Colonic mucosa (tissue), 4 donors: Measurements from ENCODE around the gene FAM168B. TPM values are rescaled to one million over a fixed set of nuclear protein-coding genes. Genes with fewer than 3 reads are reported as not detected.
"Not testable (repeated sequence)": the region's sequence is repeated elsewhere in the genome, so short reads cannot be mapped to it uniquely, and the experiment has no call there.

ENCODE experiments used
- DNase-seq: peaks from one replicate; pipeline ENCODE4 v3.0.0-alpha.2; 2020
- H3K27ac ChIP-seq: fragments of 200-600 bp; one replicate; pipeline ENCODE4 v1.8.0; 2021
- H3K27me3 ChIP-seq: fragments of 200-600 bp; one replicate; pipeline ENCODE4 v1.8.0; 2021
- H3K36me3 ChIP-seq: fragments of 200-600 bp; one replicate; pipeline ENCODE4 v1.8.0; 2021
- H3K4me1 ChIP-seq: fragments of 200-600 bp; one replicate; pipeline ENCODE4 v1.8.0; 2021; ENCODE audit warnings: mild to moderate bottlenecking
- H3K4me3 ChIP-seq: fragments of 200-600 bp; one replicate; pipeline ENCODE4 v1.8.0; 2021
- H3K9ac ChIP-seq, 2 donors: one replicate each; pipeline ENCODE4 v1.7.0; 2013; ENCODE audit warnings: control low read depth in 2 of 2, low read depth in 2 of 2, low read length in 2 of 2
- H3K9me3 ChIP-seq: fragments of 200-600 bp; one replicate; pipeline ENCODE4 v1.8.0; 2021
- intact Hi-C: fragments of 100-400 bp; cut with DNase I; formaldehyde crosslinking; loops from one replicate; pipeline ENCODE4 v1.14.1; 2022
- total RNA-seq, 2 donors: library from RNA; stranded (reverse); fragmentation: NEBNext Ultra II Directional in 1 of 2; extraction: Animal tissue kit (Norgen Biotek cat#: 25700) in 1 of 2; gene quantifications; one replicate each; pipeline ENCODE4 v1.2.1, GENCODE V29; 2021
- TF ChIP-seq, protein P1 (sequence below): fragments of 200-600 bp; IDR thresholded peaks from one replicate; pipeline ENCODE4 v1.8.0; 2022; ENCODE audit warnings: antibody characterized with exemption, mild to moderate bottlenecking
- donor health status: healthy.
- donor health status: DM: no; HTN: no; CAD: no.
- donor health status: DM: no; HTN: no; CAD: no.

FAM168B gene
- total RNA-seq, 2 donors from 2014 or later = 82.6 to 93.5 TPM

GRCh38 chr2:131094463-131095281, 1.4 kb upstream of the FAM168B start:
- no peak overlapping the region for H3K4me3 ChIP-seq
- H3K27ac ChIP-seq = peak overlapping the region; percentile 97

DNA sequence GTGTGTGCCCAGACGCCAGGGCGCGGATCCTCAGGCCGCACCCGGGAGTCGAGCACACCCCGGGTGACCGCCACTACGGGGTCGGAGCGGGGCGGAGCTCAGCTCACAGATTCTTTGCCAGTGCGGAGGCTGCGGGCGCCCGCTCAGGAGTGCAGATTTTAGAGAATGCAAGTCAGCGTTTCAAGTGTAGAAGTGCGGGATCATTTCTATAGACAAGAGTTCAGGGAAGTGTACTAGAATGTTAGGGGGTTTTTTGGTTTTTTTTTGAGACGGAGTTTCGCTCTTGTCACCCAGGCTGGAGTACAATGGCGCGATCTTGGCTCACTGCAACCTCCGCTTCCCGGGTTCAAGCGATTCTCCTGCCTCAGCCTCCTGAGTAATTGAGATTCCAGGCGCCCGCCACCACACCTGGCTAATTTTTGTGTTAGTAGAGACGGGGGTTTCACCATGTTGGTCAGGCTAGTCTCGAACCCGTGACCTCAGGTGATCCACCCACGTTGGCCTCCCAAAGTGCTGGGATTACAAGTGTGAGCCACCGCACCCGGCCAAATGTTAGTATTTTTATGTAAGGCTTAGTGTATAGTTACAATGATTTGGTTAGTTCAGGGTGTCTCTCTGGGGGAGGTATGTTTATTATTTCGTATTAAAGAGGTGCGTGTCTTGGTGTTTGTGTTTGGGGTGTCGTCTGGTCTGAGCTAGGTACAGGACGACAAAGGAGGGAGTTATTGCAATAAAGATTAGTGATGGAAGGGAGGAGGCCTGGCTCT, 619 bp upstream of the FAM168B start:
- TF ChIP-seq, protein P1, sequence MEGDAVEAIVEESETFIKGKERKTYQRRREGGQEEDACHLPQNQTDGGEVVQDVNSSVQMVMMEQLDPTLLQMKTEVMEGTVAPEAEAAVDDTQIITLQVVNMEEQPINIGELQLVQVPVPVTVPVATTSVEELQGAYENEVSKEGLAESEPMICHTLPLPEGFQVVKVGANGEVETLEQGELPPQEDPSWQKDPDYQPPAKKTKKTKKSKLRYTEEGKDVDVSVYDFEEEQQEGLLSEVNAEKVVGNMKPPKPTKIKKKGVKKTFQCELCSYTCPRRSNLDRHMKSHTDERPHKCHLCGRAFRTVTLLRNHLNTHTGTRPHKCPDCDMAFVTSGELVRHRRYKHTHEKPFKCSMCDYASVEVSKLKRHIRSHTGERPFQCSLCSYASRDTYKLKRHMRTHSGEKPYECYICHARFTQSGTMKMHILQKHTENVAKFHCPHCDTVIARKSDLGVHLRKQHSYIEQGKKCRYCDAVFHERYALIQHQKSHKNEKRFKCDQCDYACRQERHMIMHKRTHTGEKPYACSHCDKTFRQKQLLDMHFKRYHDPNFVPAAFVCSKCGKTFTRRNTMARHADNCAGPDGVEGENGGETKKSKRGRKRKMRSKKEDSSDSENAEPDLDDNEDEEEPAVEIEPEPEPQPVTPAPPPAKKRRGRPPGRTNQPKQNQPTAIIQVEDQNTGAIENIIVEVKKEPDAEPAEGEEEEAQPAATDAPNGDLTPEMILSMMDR = no peak
- peak overlapping the region; percentile 64 to 77 for H3K9ac ChIP-seq
- intact Hi-C loops = no loop called here
- peak overlapping the region; percentile 97 for H3K27ac ChIP-seq
- peak overlapping the region; percentile 57 for H3K4me3 ChIP-seq
- DNase-seq = peak; percentile 33
- no peaks in the 10 kb centered on the region for H3K27me3 ChIP-seq
- H3K4me1 ChIP-seq = no peaks in the 10 kb centered on the region
- no peaks in the 10 kb centered on the region for H3K9me3 ChIP-seq
- H3K36me3 ChIP-seq = no peaks in the 10 kb centered on the region

More at GRCh38 chr2:131094463-131095281, 1.4 kb upstream of the FAM168B start:
- DNase-seq = peak; percentile 19
- intact Hi-C loops = no loop called here
- no peak overlapping the region for H3K9ac ChIP-seq
- TF ChIP-seq, protein P1 = no peak
- no peaks in the 10 kb centered on the region for H3K4me1 ChIP-seq
- no peaks in the 10 kb centered on the region for H3K27me3 ChIP-seq
- H3K36me3 ChIP-seq = no peaks in the 10 kb centered on the region
- H3K9me3 ChIP-seq = no peaks in the 10 kb centered on the region

DNA sequence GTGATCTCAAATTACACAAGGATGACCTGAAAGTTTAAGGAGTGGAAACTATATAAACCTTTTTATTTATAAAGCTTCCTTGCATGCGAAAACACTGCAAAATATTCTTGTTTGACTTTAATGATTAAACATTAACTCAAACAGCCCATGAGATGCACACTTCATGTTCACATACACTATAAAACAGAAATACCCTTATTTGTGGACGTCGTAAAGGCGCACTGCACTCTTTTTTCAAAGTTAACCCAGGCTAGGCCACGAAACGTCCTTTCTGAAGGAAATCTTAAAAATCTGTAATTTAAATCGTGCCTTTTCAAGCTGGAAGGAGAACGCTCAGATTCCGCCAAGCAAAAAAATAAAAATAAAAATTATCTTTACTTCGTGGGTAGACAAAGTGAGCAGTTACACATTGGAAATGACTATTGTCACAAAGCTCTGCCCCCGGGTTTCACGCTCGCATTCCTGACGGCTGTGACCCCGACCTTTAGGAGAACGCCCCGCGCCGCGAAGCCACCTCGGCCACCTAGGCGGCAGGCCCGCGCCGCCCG, 728 bp downstream of the FAM168B start:
- Histone ChIP-seq H3K4me1 (no peaks in the 10 kb centered on the region), H3K36me3 (peaks cover under 1% of the 10 kb centered on the region), H3K27ac (peak overlapping the region; percentile 97), H3K4me3 (peak overlapping the region; percentile 57), H3K27me3 (no peaks in the 10 kb centered on the region), H3K9ac (peak overlapping the region; percentile 73 to 99), H3K9me3 (no peaks in the 10 kb centered on the region)
- intact Hi-C loops = no loop called here
- peak; percentile 31 for DNase-seq
- TF ChIP-seq, protein P1 = no peak

- Histone ChIP-seq H3K36me3 (peaks cover 17% of the 10 kb centered on the region), H3K27ac (no peak overlapping the region), H3K4me1 (no peaks in the 10 kb centered on the region), H3K9ac (no peak overlapping the region), H3K4me3 (no peak overlapping the region), H3K27me3 (no peaks in the 10 kb centered on the region), H3K9me3 (no peaks in the 10 kb centered on the region)
- DNase-seq = no peak
- intact Hi-C loops = no loop called here
- TF ChIP-seq, protein P1 = no peak
These were observed 7.6 kb downstream of the FAM168B start for GRCh38 chr2:131085646-131086045.

DNA sequence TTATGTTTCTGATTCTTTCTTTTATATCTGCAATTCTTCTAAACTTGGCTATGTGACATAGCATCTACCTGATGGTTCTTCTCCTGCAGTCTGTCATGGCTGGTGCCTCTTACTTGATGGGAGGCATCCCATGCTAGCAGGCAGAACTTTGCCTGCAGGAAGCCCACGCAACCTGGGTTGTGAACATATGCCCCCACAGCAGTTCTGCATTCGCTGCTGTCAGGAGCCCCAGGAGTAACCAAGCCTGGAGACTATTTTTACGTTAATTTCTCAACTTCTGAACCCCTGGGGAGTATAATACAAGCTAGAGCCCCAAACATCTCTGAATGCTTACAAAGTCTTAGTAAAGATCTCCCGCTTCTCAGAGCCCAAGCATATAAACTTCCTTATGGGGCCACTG, 12.1 kb downstream of the FAM168B start:
- Histone ChIP-seq H3K27me3 (no peaks in the 10 kb centered on the region), H3K36me3 (peaks cover 14% of the 10 kb centered on the region), H3K9me3 (no peaks in the 10 kb centered on the region), H3K4me3 (no peak overlapping the region), H3K27ac (no peak overlapping the region), H3K4me1 (no peaks in the 10 kb centered on the region), H3K9ac (no peak overlapping the region)
- intact Hi-C loops = no loop called here
- TF ChIP-seq, protein P1 = no peak
- no peak for DNase-seq

GRCh38 chr2:131079931-131080330, 13.3 kb downstream of the FAM168B start:
- H3K36me3 ChIP-seq = peaks cover 14% of the 10 kb centered on the region
- H3K4me1 ChIP-seq, H3K27ac ChIP-seq, H3K27me3 ChIP-seq, H3K9ac ChIP-seq, DNase-seq, intact Hi-C loops, H3K9me3 ChIP-seq, H3K4me3 ChIP-seq: not testable (repeated sequence)
